ENCODE measurements around the gene RBMS1. TPM values are rescaled to one million over a fixed set of nuclear protein-coding genes. Genes with fewer than 3 reads are reported as not detected.

RBMS1 gene
- total RNA-seq, 2 experiments from 2014 or later: 84.7 to 87.9 TPM

DNA sequence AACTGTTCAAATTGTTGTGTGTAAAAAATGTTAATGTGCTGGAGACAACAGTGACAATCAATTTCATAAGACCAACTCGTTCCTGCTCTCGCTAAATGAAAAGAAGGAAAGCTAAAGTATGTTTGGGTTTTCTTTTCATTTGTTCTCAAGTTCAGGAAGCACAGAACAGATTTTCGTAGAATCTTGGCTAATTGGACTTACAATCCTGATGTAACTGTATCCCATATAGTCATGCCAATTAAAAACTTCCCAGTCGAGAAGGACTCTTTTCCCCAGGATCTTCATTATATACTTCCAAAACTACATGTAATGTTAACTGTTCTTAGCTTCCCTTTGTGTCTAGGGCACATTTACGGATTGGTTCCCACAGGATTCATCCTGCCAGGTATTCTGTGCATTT lies 158.2 kb downstream of the RBMS1 start:
- H3K36me3 Mint-ChIP-seq (ENCODE audit: low read depth): peaks cover 13% of the 10 kb centered on the region
- no peak for ATAC-seq
- ChIA-PET POLR2A (no interaction called here), CTCF (interaction anchor here (0.6 to 3.1 kb wide), 7 partner anchors 10 to 729 kb away, joined by 3 to 14 read pairs (median 3); no protein-coding TSS in a partner anchor)
- no peak overlapping the region for H3K4me3 Mint-ChIP-seq
- DNase-seq: no peak
- H3K4me1 Mint-ChIP-seq (ENCODE audit: low read depth): peaks cover 65% of the 10 kb centered on the region
- H3K9me3 Mint-ChIP-seq (ENCODE audit: insufficient read depth): no peaks in the 10 kb centered on the region
- H3K27ac Mint-ChIP-seq: no peak overlapping the region
- no peaks in the 10 kb centered on the region for H3K27me3 Mint-ChIP-seq (ENCODE audit: low read depth)

DNA sequence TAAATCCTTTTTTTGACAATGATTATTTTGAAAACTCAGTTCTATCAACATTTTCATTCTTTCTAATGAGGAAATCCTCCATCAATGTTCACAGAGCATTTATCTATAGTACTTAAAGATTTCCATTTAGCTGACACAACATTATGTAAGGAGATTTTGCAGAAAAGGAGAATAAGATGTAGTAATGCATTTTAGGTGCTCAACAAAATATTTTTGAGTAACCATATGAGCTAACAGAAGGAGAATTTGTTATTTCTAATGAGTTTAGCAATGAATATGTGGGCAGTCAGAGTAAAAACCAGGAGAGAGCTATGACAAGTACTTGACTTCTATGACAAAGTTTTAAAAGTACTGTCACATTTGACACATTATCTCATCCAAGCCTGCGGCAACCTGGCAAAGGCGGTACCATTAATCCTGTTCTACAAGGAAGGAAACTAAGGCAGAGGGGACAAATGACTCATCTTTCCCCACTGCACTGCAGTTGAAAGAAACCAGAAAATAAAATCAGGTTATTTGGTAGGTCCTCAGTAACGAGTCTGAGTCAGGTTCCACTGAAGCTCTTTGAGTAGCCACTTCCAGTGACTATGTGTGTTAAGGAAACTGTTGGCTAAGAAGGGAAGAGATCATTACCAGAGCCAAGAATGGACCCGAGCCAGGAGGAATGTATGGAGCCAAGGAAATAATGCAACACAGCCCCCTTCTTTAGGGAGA lies 159.4 kb downstream of the RBMS1 start:
- Mint-ChIP-seq H3K4me3 (no peak overlapping the region), H3K9me3 (ENCODE audit: insufficient read depth) (no peaks in the 10 kb centered on the region), H3K27me3 (ENCODE audit: low read depth) (no peaks in the 10 kb centered on the region), H3K36me3 (ENCODE audit: low read depth) (peaks cover 21% of the 10 kb centered on the region), H3K4me1 (ENCODE audit: low read depth) (peaks cover 73% of the 10 kb centered on the region), H3K27ac (peak overlapping the region; percentile 54)
- DNase-seq (no peak), ATAC-seq (no peak)
- ChIA-PET CTCF (interaction anchor here (0.8 to 3.1 kb wide), 6 partner anchors 10 to 728 kb away, joined by 3 to 14 read pairs (median 3); no protein-coding TSS in a partner anchor), POLR2A (no interaction called here)

DNA sequence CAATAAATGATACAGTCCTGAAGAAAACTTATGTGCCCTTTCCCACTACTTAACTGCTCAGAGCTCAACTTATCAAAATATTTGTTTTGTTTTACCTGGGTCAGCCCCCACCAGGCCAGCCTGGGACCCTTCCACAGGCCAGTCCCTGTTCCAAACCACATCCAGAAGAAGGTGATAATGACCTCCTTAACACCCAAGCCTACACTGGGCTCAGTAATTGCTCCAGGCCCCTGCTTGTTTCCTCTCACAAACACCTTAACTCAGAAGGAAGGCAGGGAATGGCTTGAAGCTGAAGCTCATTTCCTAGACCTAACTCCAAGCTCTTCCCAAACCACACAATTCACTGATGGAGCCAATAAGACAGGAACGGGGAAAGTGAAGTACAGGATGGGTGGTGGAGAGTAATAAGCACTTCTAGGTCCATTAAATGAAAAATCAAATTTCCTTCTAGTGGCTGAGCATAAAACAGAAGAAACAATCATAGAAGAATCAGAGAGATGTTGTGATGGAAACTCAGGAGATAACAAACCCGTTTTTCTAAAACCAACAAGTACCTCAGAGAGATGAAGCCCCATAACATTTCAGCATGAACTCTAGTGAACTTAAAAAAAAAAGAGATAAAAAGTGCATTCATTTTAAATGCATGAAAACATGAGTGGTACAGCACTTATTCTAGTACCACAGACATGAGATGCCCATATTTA lies 160.1 kb downstream of the RBMS1 start:
- H3K27ac Mint-ChIP-seq: peak overlapping the region; percentile 18
- CTCF ChIA-PET: interaction anchor here (0.8 to 3.1 kb wide), 8 partner anchors 9 to 940 kb away, joined by 3 to 14 read pairs (median 3); no protein-coding TSS in a partner anchor
- no peaks in the 10 kb centered on the region for H3K9me3 Mint-ChIP-seq (ENCODE audit: insufficient read depth)
- POLR2A ChIA-PET: no interaction called here
- DNase-seq (no peak), ATAC-seq (no peak)
- H3K4me1 Mint-ChIP-seq (ENCODE audit: low read depth): peaks cover 75% of the 10 kb centered on the region
- H3K27me3 Mint-ChIP-seq (ENCODE audit: low read depth): no peaks in the 10 kb centered on the region
- H3K4me3 Mint-ChIP-seq: no peak overlapping the region
- H3K36me3 Mint-ChIP-seq (ENCODE audit: low read depth): peaks cover 18% of the 10 kb centered on the region

DNA sequence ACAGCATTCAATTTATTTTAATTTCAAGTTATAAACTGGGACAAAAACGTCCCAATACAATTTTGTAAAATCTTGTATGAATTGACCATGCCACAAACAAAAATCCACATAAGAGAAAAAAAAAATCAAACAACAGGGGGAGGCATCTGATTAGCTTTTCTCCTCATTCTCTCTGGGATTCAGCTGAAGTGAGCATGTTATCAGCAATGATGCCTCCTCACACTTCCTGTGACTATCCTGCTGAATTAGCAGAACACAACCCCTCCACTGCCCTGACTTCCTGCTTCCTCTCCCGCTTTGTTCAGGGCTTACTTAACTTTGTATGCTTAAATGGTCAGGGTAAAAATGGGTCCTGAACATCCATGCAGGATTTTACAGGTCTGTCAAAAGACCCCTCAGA lies 161.3 kb downstream of the RBMS1 start:
- POLR2A ChIA-PET: interaction anchor here (0.6 to 0.7 kb wide), 2 partner anchors 80 to 188 kb away, joined by 3 read pairs; no protein-coding TSS in a partner anchor
- ATAC-seq: peak; percentile 65
- Mint-ChIP-seq H3K9me3 (ENCODE audit: insufficient read depth) (no peaks in the 10 kb centered on the region), H3K36me3 (ENCODE audit: low read depth) (peaks cover 22% of the 10 kb centered on the region), H3K4me3 (peak overlapping the region; percentile 38), H3K27me3 (ENCODE audit: low read depth) (no peaks in the 10 kb centered on the region), H3K27ac (peak overlapping the region; percentile 58), H3K4me1 (ENCODE audit: low read depth) (peaks cover 83% of the 10 kb centered on the region)
- CTCF ChIA-PET: interaction anchor here (0.6 to 1.5 kb wide), 9 partner anchors 9 to 941 kb away, joined by 3 to 9 read pairs (median 3); no protein-coding TSS in a partner anchor
- peak; percentile 31 for DNase-seq

DNA sequence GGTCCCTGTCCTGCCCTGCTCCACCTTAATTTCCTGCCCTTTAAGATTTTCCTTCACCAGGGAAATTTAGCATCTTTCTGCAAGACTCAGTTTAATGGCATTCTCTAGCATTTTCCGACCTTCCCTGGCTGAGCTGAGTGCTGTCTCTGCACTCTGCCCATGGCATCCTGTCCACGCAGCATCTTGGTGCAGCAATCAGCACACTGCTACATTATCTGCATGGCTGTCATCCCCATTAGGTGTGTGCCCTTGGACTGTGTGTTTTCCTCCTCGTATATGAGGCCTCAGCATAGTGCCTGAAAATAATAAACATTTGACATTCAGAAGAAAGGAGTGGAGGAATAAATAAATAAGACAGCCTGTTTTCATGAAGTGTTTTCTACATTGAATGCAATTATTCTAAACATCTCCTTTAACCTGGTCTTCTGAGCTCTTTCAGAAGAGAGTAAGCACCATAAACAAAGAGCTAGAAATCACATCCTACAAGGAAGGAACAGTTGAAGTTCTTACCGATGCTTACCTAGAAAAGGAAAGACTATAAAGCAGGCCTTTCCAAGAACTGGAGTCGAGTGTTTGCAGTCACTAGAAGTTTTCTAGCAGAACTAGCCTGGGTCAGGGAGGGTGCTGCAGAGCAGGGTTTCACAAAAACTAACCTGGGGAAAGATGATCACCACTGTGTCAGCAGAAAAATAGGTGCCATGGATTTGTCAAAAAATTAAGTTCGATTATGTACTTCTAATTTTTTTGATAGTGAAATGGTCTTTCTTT lies 162.2 kb downstream of the RBMS1 start:
- no peak for ATAC-seq
- no peak for DNase-seq
- Mint-ChIP-seq H3K27ac (peak overlapping the region; percentile 58), H3K4me3 (peak overlapping the region; percentile 54), H3K4me1 (ENCODE audit: low read depth) (peaks cover 85% of the 10 kb centered on the region), H3K36me3 (ENCODE audit: low read depth) (peaks cover 26% of the 10 kb centered on the region), H3K9me3 (ENCODE audit: insufficient read depth) (no peaks in the 10 kb centered on the region), H3K27me3 (ENCODE audit: low read depth) (no peaks in the 10 kb centered on the region)
- CTCF ChIA-PET: interaction anchor here (0.8 to 1.5 kb wide), 3 partner anchors 69 to 732 kb away, joined by 3 to 9 read pairs (median 3); no protein-coding TSS in a partner anchor
- POLR2A ChIA-PET: no interaction called here

DNA sequence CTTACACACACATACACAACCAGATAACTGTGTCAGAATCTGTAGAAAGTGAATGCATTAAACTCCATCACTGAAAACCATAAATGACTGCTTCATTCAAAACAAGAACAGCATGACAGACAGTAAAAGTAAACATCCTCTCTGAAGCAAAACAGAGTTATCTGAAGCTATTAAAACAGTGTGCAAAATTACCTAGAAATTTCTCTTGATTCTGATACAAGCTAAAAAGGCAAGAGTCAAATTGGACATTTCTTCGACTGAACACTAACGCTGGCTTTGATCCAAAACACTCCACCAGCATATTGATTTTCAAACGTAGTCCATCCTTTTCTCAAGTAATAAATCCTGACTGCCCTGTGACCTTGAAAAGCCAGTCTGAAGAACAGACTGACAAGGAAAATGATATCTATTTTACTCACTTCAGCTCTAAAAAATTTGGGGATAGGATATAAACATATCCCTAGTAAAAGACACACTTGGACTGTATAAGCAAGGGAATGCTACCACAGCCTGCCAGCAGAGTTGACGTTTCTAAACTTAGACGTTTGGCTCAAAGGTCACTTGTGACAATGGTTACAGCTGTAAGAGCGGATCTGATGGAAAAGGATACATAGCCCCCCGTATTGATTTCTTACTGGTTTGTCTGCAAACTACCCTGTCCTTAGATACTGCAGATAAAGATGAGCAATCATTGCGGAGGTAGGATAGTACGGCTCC lies 164.6 kb downstream of the RBMS1 start:
- Mint-ChIP-seq H3K4me3 (peak overlapping the region; percentile 24), H3K27ac (peak overlapping the region; percentile 41), H3K36me3 (ENCODE audit: low read depth) (peaks cover 28% of the 10 kb centered on the region), H3K4me1 (ENCODE audit: low read depth) (peaks cover 81% of the 10 kb centered on the region), H3K9me3 (ENCODE audit: insufficient read depth) (no peaks in the 10 kb centered on the region), H3K27me3 (ENCODE audit: low read depth) (no peaks in the 10 kb centered on the region)
- no peak for DNase-seq
- no peak for ATAC-seq
- ChIA-PET CTCF (interaction anchor here (0.7 to 1.8 kb wide), 4 partner anchors 11 to 665 kb away, joined by 3 to 6 read pairs (median 5); no protein-coding TSS in a partner anchor), POLR2A (no interaction called here)

DNA sequence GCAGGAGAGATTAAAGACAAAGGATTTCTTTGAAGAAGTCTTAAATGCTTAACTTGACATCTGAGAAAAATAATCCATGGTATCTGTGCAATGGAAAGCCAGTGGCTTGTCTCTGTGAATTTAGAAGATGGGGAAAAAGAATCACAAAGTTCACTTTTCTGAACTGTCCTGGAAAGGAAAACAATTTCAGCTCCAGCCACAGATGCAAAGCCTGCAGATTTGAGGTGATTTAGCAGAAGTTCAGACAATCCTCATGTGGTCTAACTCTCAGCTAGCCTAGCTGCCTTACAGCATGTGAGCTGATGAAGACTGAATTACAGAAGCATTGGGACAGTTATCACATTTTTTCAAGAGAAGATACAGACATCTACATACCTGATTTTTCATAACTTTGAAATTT lies 166.8 kb downstream of the RBMS1 start:
- H3K36me3 Mint-ChIP-seq (ENCODE audit: low read depth): peaks cover 28% of the 10 kb centered on the region
- no peaks in the 10 kb centered on the region for H3K9me3 Mint-ChIP-seq (ENCODE audit: insufficient read depth)
- peaks cover 78% of the 10 kb centered on the region for H3K4me1 Mint-ChIP-seq (ENCODE audit: low read depth)
- H3K4me3 Mint-ChIP-seq: no peak overlapping the region
- CTCF ChIA-PET: no interaction called here
- no peak overlapping the region for H3K27ac Mint-ChIP-seq
- ATAC-seq: no peak
- POLR2A ChIA-PET: interaction anchor here (0.6 kb wide), 1 partner anchor 9 kb away, joined by 3 read pairs; no protein-coding TSS in a partner anchor
- no peak for DNase-seq
- no peaks in the 10 kb centered on the region for H3K27me3 Mint-ChIP-seq (ENCODE audit: low read depth)

DNA sequence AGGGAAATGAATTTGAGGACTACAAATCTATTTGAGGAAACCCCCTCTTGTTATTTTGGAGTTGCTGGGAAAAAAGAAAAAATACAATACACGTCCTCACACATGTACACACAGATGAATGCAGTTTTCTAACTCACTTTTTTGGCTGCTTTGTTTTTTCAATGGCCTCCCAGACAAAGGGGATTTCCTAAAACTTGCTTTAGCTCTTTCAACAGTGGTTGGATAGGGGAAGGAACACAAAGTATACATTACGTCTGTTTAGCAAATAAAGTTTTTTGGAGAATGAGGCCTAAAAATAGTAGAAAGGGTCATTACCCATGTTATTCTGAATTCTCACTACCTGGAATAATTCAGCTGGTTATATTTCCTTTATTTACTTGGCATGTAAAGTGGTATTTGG lies 168.2 kb downstream of the RBMS1 start:
- DNase-seq (no peak), ATAC-seq (no peak)
- H3K27me3 Mint-ChIP-seq (ENCODE audit: low read depth): no peaks in the 10 kb centered on the region
- no peak overlapping the region for H3K27ac Mint-ChIP-seq
- ChIA-PET CTCF (interaction anchor here (0.6 to 3.6 kb wide), 9 partner anchors 13 to 1355 kb away, joined by 3 to 34 read pairs (median 4); no protein-coding TSS in a partner anchor), POLR2A (no interaction called here)
- no peaks in the 10 kb centered on the region for H3K9me3 Mint-ChIP-seq (ENCODE audit: insufficient read depth)
- no peak overlapping the region for H3K4me3 Mint-ChIP-seq
- H3K4me1 Mint-ChIP-seq (ENCODE audit: low read depth): peaks cover 69% of the 10 kb centered on the region
- peaks cover 24% of the 10 kb centered on the region for H3K36me3 Mint-ChIP-seq (ENCODE audit: low read depth)

DNA sequence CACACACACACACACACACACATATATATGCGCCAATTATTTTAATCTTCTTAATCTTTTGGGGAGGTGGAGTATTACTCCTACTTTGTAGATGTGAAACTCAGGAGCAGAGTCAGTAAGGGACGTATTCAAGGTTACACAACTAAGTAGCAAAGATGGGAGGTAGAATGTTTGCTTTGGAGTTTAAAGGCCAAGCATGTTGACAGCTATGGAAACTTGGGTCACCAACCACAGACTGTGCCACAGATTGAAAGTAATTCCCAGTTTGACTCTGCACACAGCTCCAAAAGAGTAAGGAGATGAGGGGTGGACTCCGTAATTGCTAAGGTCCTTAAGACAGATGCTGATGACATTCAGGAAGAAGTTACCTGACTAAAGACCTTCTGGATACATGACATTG lies 168.7 kb downstream of the RBMS1 start:
- DNase-seq (no peak), ATAC-seq (no peak)
- ChIA-PET POLR2A (no interaction called here), CTCF (interaction anchor here (0.6 to 3.6 kb wide), 17 partner anchors 9 to 1355 kb away, joined by 3 to 34 read pairs (median 6); no protein-coding TSS in a partner anchor)
- Mint-ChIP-seq H3K36me3 (ENCODE audit: low read depth) (peaks cover 20% of the 10 kb centered on the region), H3K9me3 (ENCODE audit: insufficient read depth) (no peaks in the 10 kb centered on the region), H3K4me3 (no peak overlapping the region), H3K4me1 (ENCODE audit: low read depth) (peaks cover 64% of the 10 kb centered on the region), H3K27me3 (ENCODE audit: low read depth) (no peaks in the 10 kb centered on the region), H3K27ac (no peak overlapping the region)

DNA sequence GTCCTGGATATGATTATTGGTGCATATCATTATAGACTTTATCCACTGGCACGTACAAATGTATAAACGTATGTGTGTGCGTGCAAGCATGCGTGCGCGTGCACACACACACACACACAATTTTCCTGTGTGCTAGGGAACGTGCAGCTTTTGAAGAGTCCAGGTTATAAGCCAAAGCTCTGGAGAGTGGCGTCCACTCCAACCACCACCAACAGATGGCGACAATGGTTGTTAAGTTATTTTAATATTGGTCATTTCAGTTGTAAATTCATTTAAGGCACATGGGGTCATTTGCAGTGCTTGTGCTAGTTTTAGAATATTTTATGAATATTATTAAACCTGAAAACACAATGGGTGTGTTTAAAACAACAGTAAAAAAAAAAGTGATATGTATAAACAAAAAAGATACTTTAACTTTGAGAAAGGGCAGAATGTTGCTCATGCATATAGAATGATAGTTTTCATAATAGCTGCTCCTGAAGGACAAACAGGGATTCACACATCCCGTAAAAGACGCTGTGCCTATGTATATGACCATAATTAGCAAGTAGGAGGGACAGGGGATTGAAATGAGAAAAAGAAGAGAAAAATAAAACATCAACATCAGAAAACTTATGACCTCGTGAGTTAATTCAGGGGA lies 169.3 kb downstream of the RBMS1 start:
- Mint-ChIP-seq H3K27me3 (ENCODE audit: low read depth) (no peaks in the 10 kb centered on the region), H3K4me1 (ENCODE audit: low read depth) (peaks cover 58% of the 10 kb centered on the region), H3K9me3 (ENCODE audit: insufficient read depth) (no peaks in the 10 kb centered on the region), H3K4me3 (no peak overlapping the region), H3K36me3 (ENCODE audit: low read depth) (peaks cover 13% of the 10 kb centered on the region), H3K27ac (no peak overlapping the region)
- peak; percentile 22 for ATAC-seq
- DNase-seq: peak; percentile 58
- ChIA-PET CTCF (interaction anchor here (0.7 to 3.6 kb wide), 37 partner anchors 9 to 739 kb away, joined by 3 to 34 read pairs (median 4); no protein-coding TSS in a partner anchor), POLR2A (interaction anchor here (0.7 kb wide), 1 partner anchor 601 kb away, joined by 3 read pairs; no protein-coding TSS in a partner anchor)

Measured in activated CD8-positive, alpha-beta T cell treated with anti-CD3 and anti-CD28 coated beads, Interleukin-2, amount 10 ng/mL, durations not matched to agents 7 days and 5 days (primary cell).